Skeletal muscle cell (primary cell): ENCODE data around the gene CLEC18B.
A peak's percentile ranks its signal among the peaks of the same experiment; 100 is the strongest.
"Not testable (repeated sequence)": the region's sequence is repeated elsewhere in the genome, so short reads cannot be mapped to it uniquely, and the experiment has no call there.

ENCODE experiments used
- DNase-seq: peaks from one replicate; pipeline ENCODE4 v3.0.0-alpha.2; 2010; ENCODE audit warnings: low read depth
- H3K4me3 ChIP-seq: 2 replicates; pipeline ENCODE4 v1.5.1; 2011; ENCODE audit warnings: low read depth, mild to moderate bottlenecking, control low read depth, low read length, moderate library complexity

CLEC18B gene

DNA sequence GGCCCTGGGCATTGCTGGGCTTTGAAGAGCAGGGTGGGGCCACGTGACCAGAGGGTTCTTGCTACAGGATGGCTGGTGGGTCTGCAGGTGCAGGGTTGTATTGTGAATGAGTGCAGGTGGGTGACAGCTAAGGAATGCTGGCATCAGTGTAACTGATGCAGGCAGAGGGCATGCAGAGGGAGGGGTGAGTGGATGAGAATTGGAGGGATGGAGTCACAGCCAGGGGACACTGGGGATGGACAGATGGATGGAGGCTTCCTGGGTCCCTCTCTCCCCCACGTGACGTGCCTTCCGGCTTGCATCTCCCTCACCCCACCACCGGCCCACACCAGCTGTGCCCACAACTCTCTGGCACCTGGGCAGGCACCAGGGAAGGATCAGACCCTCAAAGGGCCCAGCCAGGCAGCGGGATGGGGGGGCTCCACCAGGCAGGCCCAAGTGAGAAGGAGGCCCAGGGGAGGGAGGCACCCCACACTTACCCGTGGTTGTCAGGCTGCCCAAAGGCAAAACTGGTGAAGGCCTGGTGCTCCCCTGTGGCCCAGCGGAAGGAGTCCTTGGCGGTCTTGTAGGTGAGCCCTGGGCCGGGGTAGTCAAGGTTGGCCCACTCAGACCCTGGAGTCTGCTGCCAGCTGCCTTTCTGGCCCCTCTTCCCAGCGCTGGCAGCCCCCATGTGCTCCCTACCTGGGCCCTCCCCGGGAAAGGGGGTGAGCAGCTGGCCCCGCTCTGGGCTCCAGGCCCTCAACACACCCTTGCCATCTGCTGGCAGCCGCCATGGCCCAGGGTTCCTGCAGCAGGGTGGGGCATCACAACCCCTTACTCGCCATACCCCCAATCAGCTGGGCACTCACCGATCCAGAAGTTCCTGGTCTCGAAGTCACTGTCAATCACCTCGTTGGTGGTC is 11.0 kb downstream of the CLEC18B start:
- DNase-seq, H3K4me3 ChIP-seq: not testable (repeated sequence)

- DNase-seq, H3K4me3 ChIP-seq: not testable (repeated sequence)
Measured at GRCh38 chr16:74409185-74409981, 11.9 kb downstream of the CLEC18B start.

GRCh38 chr16:74407362-74407705 is 13.9 kb downstream of the CLEC18B start:
- H3K4me3 ChIP-seq, result peak overlapping the region; percentile 35

GRCh38 chr16:74406600-74407361 is 14.5 kb downstream of the CLEC18B start:
- DNase-seq, result not testable (repeated sequence)
- peak overlapping the region; percentile 35 for H3K4me3 ChIP-seq

More at GRCh38 chr16:74407362-74407705, 13.9 kb downstream of the CLEC18B start:
- not testable (repeated sequence) for DNase-seq

DNA sequence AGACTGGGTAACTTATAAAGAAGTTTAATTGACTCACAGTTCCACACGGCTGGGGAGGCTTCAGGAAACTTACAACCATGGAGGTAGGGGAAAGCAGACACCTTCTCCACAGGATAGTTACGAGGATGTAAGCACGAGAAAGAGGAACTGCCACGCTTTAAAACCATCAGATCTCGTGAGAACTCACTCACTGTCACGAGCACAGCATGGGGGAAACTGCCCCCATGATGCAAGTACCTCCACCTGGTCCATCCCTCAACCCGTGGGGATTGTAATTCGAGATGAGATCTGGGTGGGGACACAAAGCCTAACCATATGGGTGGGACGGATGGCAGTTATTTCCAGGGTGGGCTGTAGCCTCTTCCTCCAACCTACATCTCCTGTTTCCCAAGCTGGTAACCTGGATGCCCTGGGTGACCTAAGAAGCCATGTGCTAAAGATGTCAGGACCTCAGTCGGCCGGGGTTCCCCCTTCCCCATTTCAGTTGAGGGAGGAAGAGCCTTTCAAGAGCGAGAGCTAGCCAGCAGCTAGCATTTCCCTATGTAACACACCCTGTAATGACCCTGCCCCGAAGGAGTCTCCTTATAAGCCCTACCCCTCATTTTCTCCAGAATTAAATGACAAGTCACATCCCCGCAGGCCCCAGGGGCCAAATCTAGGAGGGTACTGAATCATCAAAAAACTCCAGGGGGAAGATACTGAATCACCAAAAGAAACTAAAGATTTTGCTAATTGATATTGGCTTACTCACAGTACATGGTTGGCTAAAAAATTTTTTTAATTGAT is 16.9 kb downstream of the CLEC18B start:
- H3K4me3 ChIP-seq, DNase-seq: not testable (repeated sequence)

DNA sequence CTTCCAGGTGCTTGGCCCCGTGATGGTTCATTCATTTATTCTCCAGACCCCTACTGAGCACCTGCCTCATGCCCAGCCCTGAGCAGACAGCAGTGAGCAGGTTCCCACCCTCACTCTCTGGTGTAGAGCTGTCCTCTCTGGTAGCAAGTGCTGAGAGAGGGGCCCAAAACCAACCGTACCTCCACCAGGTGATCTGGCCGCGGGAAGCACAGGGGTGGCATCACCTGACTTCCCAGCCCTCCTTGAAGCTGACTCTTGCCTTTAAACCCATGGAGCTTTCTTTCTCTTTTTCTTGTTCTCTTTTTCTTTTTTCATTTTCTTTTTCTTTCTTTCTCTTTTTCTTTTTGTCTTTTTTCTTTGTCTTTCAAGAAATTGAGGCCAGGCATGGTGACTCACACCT is 21.0 kb downstream of the CLEC18B start:
- not testable (repeated sequence) for H3K4me3 ChIP-seq, DNase-seq

DNA sequence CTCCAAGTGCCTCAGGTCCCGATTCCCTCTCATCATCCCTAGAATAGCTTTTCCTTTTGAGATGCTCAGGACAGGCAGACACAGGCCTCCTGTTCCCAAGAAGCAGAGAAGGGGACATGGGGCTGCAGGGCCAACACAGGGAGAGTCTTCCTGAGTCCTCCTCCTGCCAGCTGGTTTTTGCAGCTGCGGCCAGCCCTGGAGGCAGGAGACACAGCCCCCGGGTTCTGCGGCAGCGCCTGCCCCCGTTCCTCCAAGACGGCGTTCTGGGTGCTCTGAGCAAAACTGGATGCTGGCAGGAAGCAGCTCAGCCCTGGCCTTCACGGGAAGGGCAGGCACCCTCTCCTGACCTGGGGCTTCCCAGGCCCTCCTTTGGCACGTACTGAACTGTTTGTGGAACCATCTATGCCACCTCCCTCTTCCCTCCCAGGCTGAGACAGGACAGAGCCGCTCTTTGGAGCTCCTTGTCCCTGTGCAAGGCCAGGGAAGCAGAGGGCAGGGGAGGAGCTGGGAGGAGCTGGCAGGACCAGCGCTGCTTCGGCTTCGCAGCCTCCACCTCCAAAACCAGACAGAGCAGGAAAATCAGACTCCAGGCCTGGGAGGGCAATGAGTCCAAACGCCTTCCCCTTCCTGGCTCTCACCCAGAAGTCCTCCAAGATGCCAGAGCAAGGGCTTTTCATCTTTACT is 22.9 kb downstream of the CLEC18B start:
- not testable (repeated sequence) for H3K4me3 ChIP-seq, DNase-seq

DNA sequence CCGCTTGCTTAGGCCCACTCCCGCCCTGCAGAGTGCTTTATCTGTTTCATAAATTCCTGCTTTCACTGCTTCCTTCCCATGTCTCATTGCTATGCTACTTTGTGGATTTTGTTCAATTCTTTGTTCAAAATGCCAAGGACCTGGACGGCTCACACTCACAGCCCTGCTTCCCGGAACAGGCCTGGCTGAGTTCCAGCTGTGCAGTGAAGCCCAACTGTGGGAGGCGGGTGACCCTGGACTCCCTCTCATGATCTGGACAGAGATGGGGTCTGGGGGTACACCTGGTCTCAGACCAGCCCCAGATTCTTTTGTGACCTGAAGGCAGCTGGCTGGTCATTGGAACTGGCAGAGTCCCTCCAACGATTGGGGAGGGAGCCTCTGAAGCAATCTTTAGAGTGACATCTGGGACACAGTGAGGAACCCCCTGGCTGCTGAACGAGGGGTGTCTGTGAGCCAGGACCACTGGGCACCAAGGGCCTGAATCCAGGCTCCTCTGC is 24.7 kb downstream of the CLEC18B start:
- H3K4me3 ChIP-seq, DNase-seq: not testable (repeated sequence)

GRCh38 chr16:74394604-74395003 is 26.7 kb downstream of the CLEC18B start:
- H3K4me3 ChIP-seq, DNase-seq: not testable (repeated sequence)

DNA sequence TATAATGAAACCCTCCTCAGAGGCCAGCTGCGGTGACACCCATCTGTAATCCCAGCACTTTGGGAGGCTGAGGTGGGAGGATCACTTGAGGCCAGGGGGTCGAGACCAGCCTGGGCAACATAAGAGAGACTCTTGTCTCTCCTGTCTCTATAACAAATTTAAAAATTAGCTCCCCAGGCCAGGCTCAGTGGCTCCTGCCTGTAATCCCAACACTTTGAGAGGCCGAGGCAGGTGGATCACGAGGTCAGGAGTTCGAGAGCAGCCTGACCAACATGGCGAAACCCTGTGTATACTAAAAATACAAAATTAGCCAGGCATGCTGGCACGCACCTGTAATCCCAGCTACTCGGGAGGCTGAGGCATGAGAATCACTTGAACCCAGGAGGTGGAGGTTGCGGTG is 27.1 kb downstream of the CLEC18B start:
- not testable (repeated sequence) for DNase-seq, H3K4me3 ChIP-seq

- not testable (repeated sequence) for DNase-seq, H3K4me3 ChIP-seq
Measured at GRCh38 chr16:74391454-74392050, 29.7 kb downstream of the CLEC18B start.

DNA sequence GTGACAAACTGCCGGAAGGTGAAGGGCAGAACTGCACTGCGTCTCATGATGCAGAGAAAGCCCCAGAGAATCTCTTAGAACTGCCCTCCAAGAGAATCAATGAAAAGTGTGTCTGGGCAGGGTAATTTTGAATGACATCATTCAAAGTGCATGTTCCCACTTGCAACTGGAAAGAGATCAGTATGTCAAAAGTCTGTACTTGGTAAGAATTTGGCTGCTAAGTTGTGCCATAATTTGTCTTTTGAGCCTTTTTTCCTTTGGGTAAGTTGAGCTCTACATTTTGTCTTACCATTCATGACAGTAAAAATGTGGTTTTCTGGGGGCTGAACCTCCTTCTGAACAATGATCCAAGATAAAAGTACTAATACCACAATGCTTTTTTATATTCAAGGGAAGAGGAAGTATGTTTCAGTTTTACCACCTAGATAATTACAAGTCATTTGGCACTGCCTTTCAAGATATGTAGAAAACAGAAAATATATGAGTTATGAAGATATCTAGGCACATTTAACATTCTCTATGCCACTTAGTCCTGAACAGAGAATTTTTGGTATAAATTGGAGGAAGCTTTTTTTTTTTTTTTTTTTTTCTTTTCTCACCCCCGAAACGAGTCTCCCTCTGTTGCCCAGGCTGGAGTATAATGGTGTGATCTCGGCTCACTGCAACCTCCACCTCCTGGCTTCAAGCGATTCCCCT is 38.8 kb downstream of the CLEC18B start:
- H3K4me3 ChIP-seq, DNase-seq: not testable (repeated sequence)

DNA sequence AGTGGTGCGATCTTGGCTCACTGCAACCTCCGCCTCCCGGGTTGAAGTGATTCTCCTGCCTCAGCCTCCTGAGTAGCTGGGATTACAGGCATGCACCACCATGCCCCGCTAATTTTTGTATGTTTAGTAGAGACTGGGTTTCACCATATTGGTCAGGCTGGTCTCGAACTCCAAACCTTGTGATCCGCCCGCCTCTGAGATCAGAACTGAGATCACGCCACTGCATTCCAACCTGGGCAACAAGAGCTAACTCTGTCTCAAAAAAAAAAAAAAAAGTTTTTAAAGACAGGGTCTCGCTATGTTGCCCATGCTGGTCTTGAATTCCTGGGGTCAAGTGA is 47.5 kb downstream of the CLEC18B start:
- not testable (repeated sequence) for DNase-seq, H3K4me3 ChIP-seq

GRCh38 chr16:74372953-74373846 is 48.1 kb downstream of the CLEC18B start:
- no peak for DNase-seq

DNA sequence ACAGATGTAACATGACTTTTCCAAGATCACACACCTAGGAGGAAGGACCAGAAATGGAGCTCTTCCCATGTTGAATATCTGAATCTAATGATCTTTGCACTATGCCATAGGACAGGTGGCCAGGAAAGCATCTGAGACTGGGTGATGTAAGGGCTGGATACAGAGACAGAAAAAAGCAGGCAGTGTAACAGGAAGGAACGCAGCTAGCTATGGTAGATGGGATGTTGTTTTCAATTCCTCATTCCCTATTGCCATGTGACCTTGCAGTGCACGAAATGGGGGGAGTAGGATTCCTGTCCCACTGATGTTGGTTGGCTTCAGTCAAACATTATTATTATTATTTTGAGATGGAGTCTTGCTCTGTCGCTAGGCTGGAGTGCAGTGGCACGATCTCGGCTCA is 48.9 kb downstream of the CLEC18B start:
- DNase-seq, result no peak
- H3K4me3 ChIP-seq, result no peak overlapping the region

More at GRCh38 chr16:74372953-74373846, 48.1 kb downstream of the CLEC18B start:
- no peak overlapping the region for H3K4me3 ChIP-seq

- not testable (repeated sequence) for H3K4me3 ChIP-seq, DNase-seq
Measured at GRCh38 chr16:74370338-74371135, 50.7 kb downstream of the CLEC18B start.
